ENCODE measurements around the gene LRRIQ4. TPM values are rescaled to one million over a fixed set of nuclear protein-coding genes. Genes with fewer than 3 reads are reported as not detected.
A peak's percentile ranks its signal among the peaks of the same experiment; 100 is the strongest.

Gene LRRIQ4
- total RNA-seq, 4 donors from 2014 or later = not detected

DNA sequence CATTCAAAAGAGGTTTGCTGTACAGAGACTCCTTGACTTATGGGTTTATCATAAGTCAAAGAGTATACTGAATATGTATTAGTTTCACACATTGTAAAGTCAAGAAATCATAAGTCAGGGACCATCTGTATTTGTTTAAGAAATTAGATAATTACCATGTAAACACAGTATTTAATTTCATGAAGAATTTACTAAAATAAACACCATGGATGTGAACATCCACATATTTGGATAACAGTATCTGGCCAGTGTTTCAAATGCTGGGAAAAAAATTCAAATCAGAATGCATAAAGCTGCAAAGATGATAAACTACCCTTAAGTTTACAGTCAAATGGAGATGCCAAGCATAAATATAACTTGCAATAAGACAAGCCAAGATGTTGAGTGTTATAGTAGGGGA is 22.5 kb upstream of the LRRIQ4 start:
- Histone ChIP-seq H3K27me3 (no peaks in the 10 kb centered on the region), H3K27ac (no peak overlapping the region), H3K4me1 (no peaks in the 10 kb centered on the region), H3K4me3 (no peak overlapping the region), H3K9me3 (no peaks in the 10 kb centered on the region), H3K36me3 (peaks cover 53% of the 10 kb centered on the region)
- TF ChIP-seq POLR2A (IDR thresholded peaks at IDR 0.05) = no peak
- no peak for TF ChIP-seq POLR2AphosphoS5 (IDR thresholded peaks at IDR 0.05)
- no peak for TF ChIP-seq EP300 (IDR thresholded peaks at IDR 0.05)
- TF ChIP-seq, protein P1, sequence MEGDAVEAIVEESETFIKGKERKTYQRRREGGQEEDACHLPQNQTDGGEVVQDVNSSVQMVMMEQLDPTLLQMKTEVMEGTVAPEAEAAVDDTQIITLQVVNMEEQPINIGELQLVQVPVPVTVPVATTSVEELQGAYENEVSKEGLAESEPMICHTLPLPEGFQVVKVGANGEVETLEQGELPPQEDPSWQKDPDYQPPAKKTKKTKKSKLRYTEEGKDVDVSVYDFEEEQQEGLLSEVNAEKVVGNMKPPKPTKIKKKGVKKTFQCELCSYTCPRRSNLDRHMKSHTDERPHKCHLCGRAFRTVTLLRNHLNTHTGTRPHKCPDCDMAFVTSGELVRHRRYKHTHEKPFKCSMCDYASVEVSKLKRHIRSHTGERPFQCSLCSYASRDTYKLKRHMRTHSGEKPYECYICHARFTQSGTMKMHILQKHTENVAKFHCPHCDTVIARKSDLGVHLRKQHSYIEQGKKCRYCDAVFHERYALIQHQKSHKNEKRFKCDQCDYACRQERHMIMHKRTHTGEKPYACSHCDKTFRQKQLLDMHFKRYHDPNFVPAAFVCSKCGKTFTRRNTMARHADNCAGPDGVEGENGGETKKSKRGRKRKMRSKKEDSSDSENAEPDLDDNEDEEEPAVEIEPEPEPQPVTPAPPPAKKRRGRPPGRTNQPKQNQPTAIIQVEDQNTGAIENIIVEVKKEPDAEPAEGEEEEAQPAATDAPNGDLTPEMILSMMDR (IDR thresholded peaks at IDR 0.05) = no peak
- DNase-seq (ENCODE audit: low spot score in 2 of 2) = no peak

DNA sequence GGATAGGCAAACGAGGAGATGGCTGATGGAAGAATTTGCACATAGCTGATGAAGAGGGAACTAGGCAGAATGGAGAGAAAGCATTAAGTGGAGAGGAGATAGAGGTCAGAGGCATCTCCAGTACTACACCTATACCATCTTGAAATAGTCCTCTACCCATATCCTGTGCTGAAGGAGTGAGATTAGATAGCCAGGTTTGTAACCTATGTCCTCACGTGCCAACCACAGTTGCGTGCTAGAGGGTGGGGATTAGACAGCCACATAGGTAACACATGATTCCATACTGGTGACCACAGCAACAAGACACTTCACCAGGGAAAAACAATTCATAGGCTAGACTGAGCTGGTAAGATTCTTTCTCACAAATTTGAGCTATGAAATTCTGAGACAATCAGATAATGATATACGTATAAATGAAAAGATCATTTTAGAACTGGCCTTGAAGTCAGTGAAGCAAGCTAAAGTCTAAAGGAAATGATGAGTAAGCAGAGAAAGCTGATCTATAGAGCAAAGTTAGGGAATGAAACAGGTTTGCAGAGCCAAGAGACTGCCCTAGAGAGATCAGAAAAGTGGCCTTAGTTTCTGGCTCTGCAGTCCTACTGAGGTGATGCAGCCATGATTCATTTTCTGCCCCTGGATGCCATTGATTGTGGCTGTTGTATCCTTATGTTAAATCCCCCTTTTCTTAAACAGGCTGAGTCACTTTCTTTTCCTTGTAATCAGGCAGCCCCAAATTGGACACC is 21.8 kb upstream of the LRRIQ4 start:
- Histone ChIP-seq H3K4me1 (no peaks in the 10 kb centered on the region), H3K4me3 (no peak overlapping the region), H3K36me3 (peaks cover 47% of the 10 kb centered on the region), H3K27ac (no peak overlapping the region), H3K9me3 (no peaks in the 10 kb centered on the region), H3K27me3 (no peaks in the 10 kb centered on the region)
- DNase-seq (ENCODE audit: low spot score in 2 of 2) = no peak
- TF ChIP-seq POLR2A (IDR thresholded peaks at IDR 0.05) (no peak), EP300 (IDR thresholded peaks at IDR 0.05) (no peak), POLR2AphosphoS5 (IDR thresholded peaks at IDR 0.05) (no peak)
- TF ChIP-seq, protein P1 (IDR thresholded peaks at IDR 0.05) = no peak
- WGBS = 90% methylated on average over 4 of the region's 4 CpGs

DNA sequence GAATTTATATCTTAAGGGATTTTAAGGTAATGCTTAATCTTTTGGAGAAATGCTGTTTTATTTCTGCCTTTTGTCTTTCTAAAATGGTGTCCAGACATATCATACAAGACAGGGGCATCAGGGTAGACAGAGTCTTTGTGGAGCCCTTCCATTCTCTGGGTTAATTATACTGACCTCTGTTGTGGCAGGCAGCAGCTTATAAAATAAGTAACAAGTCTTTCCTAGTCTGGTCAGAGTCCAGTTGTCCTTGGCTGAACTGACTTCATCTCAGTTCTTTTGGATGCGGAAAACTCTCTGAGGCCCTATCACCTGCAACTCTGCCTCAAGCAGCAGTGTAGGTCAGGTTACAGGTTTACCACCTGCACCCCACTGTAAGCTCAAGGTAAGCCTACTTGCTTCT is 20.3 kb upstream of the LRRIQ4 start:
- Histone ChIP-seq H3K9me3 (no peaks in the 10 kb centered on the region), H3K4me3 (no peak overlapping the region), H3K36me3 (peaks cover 35% of the 10 kb centered on the region), H3K27me3 (no peaks in the 10 kb centered on the region), H3K4me1 (no peaks in the 10 kb centered on the region), H3K27ac (no peak overlapping the region)
- TF ChIP-seq EP300 (IDR thresholded peaks at IDR 0.05) = no peak
- TF ChIP-seq POLR2AphosphoS5 (IDR thresholded peaks at IDR 0.05) = no peak
- TF ChIP-seq POLR2A (IDR thresholded peaks at IDR 0.05) = no peak
- 100% methylated on average over 1 of the region's 1 CpG for WGBS
- no peak for DNase-seq (ENCODE audit: low spot score in 2 of 2)

DNA sequence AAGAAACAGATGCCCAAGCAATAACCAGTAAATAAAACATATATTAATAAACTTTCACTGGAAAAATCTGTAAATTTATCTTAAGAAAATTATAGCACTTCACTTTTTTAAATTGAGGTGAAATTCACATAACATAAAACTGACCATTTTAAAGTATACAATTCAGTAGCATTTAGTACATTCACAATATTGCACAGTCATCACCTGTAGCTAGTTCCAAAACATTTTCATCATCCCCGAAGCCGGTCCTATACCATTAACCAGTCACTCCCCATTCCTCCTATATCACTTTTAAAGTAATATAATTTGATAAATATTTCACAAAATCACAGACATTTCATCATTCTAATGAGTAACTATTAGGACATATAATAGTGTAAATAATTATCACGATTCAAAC is 8.0 kb upstream of the LRRIQ4 start:
- H3K36me3 ChIP-seq = peaks cover 5% of the 10 kb centered on the region
- WGBS = 92% methylated on average over 3 of the region's 3 CpGs
- H3K4me1 ChIP-seq = no peaks in the 10 kb centered on the region
- no peak overlapping the region for H3K4me3 ChIP-seq
- TF ChIP-seq EP300 (IDR thresholded peaks at IDR 0.05) = no peak
- no peaks in the 10 kb centered on the region for H3K27me3 ChIP-seq
- no peak overlapping the region for H3K27ac ChIP-seq
- H3K9me3 ChIP-seq = no peaks in the 10 kb centered on the region
- DNase-seq (ENCODE audit: low spot score in 2 of 2) = no peak

DNA sequence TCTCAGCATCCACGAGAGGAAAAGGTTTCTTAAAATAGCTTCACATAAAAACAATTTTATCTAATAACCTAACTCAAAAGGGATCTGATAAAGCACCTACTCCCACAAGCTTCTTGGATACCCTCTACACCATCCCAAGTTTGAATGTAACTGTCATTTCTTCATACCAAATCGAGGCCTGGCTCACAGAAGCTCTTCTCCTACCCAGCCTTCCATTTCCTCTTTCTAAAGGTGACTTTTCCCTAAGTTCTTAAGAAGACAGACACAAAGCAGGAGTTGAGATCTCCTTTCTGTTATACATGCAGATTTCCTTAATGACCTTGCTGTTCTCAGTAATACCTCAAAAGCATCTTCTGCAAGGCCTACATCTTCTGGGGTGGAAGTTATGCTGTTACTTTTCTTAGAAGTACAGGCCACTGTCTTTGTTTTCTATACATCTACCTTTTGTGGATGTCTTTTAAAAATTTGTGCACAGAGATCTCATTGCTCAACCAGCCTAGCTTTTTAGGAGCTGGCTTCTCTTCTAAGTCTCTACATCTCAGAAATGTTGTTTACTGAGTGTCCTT is 3.4 kb upstream of the LRRIQ4 start:
- 48% methylated on average over 2 of the region's 2 CpGs for WGBS
- no peaks in the 10 kb centered on the region for H3K9me3 ChIP-seq
- H3K27ac ChIP-seq = no peak overlapping the region
- TF ChIP-seq, protein P1 (IDR thresholded peaks at IDR 0.05) = no peak
- no peak for TF ChIP-seq POLR2AphosphoS5 (IDR thresholded peaks at IDR 0.05)
- TF ChIP-seq EP300 (IDR thresholded peaks at IDR 0.05) = no peak
- no peak for TF ChIP-seq POLR2A (IDR thresholded peaks at IDR 0.05)
- peaks cover 26% of the 10 kb centered on the region for H3K4me1 ChIP-seq
- DNase-seq (ENCODE audit: low spot score in 2 of 2) = no peak
- H3K27me3 ChIP-seq = no peaks in the 10 kb centered on the region
- no peaks in the 10 kb centered on the region for H3K36me3 ChIP-seq
- no peak overlapping the region for H3K4me3 ChIP-seq

DNA sequence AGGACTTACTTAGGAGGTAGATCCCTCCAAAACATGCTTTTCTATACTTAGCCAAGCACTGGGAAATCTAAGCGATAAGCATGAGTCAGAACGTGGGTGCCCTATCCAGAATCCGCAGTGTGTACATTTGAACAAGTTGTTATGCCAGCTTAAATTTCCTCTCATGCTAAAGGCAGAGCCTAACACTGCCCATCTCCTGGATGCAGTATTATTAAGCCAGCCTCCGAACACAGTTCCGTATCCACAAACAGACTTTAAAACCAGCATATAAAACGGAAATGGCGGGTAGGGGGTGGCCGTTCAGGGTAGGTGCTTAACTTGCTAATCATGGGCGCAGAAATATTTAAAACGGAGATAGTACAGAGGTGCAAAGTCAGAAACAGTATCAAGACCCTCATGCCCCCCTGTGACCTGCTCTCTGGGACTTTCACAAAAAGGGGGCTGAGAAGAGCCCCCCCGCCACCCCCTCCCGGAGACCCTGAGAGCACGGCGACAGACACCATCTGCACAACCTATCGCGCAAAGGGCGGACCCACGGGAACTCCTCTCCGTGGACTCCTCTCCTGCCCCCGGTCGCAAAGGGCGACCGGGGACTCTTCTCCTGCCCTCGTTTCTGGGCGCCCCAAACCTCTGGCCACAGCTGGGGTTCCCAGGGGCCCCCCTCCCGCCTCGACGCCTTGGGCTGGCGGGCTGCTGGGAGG is 889 bp upstream of the LRRIQ4 start:
- WGBS = 3% methylated on average over 14 of the region's 29 CpGs
- peak overlapping the region; percentile 82 for H3K4me3 ChIP-seq
- peaks cover 26% of the 10 kb centered on the region for H3K4me1 ChIP-seq
- H3K36me3 ChIP-seq = no peaks in the 10 kb centered on the region
- H3K27me3 ChIP-seq = no peaks in the 10 kb centered on the region
- no peak for DNase-seq (ENCODE audit: low spot score in 2 of 2)
- H3K27ac ChIP-seq = peak overlapping the region; percentile 73
- TF ChIP-seq, protein P1 (IDR thresholded peaks at IDR 0.05) = no peak
- TF ChIP-seq POLR2AphosphoS5 (IDR thresholded peaks at IDR 0.05) (no peak), EP300 (IDR thresholded peaks at IDR 0.05) (no peak), POLR2A (IDR thresholded peaks at IDR 0.05) (no peak)
- H3K9me3 ChIP-seq = no peaks in the 10 kb centered on the region
